T-helper 2 cell (primary cell): ENCODE measurements around the gene STXBP6.
"Not testable (repeated sequence)": the region's sequence is repeated elsewhere in the genome, so short reads cannot be mapped to it uniquely, and the experiment has no call there.

Experiments
- DNase-seq, 5 experiments: peaks; one replicate each; pipeline versions ENCODE4 v3.0.0 to v3.0.0-alpha.2; 2012 to 2022

The STXBP6 gene

GRCh38 chr14:24952851-24953666 lies 96.9 kb downstream of the STXBP6 start:
- no peak for DNase-seq

GRCh38 chr14:24948261-24948847 lies 101.6 kb downstream of the STXBP6 start:
- no peak for DNase-seq

- DNase-seq = no peak
These were observed 102.8 kb downstream of the STXBP6 start for GRCh38 chr14:24947131-24947530.

- DNase-seq = no peak
These were observed 105.1 kb downstream of the STXBP6 start for GRCh38 chr14:24944800-24945199.

GRCh38 chr14:24943024-24943423 lies 106.9 kb downstream of the STXBP6 start:
- no peak for DNase-seq

- DNase-seq = no peak
These were observed 108.2 kb downstream of the STXBP6 start for GRCh38 chr14:24941719-24942118.

GRCh38 chr14:24940213-24940783 lies 109.6 kb downstream of the STXBP6 start:
- no peak for DNase-seq

- DNase-seq = no peak
These were observed 111.4 kb downstream of the STXBP6 start for GRCh38 chr14:24938593-24938992.

GRCh38 chr14:24937300-24937699 lies 112.6 kb downstream of the STXBP6 start:
- no peak for DNase-seq

GRCh38 chr14:24936773-24937172 lies 113.2 kb downstream of the STXBP6 start:
- not testable (repeated sequence) for DNase-seq

GRCh38 chr14:24935796-24936195 lies 114.2 kb downstream of the STXBP6 start:
- DNase-seq = no peak

- no peak for DNase-seq
These were observed 121.5 kb downstream of the STXBP6 start for GRCh38 chr14:24928386-24928900.

- DNase-seq = no peak
These were observed 122.1 kb downstream of the STXBP6 start for GRCh38 chr14:24927809-24928208.

- no peak for DNase-seq
These were observed 124.1 kb downstream of the STXBP6 start for GRCh38 chr14:24925771-24926374.

- DNase-seq = no peak
These were observed 125.4 kb downstream of the STXBP6 start for GRCh38 chr14:24924544-24924943.

GRCh38 chr14:24921903-24922302 lies 128.0 kb downstream of the STXBP6 start:
- DNase-seq = no peak

GRCh38 chr14:24920265-24921075 lies 129.5 kb downstream of the STXBP6 start:
- DNase-seq = no peak

- no peak for DNase-seq
These were observed 131.1 kb downstream of the STXBP6 start for GRCh38 chr14:24918822-24919221.

GRCh38 chr14:24915958-24916595 lies 133.9 kb downstream of the STXBP6 start:
- no peak for DNase-seq

GRCh38 chr14:24915403-24915921 lies 134.5 kb downstream of the STXBP6 start:
- DNase-seq = no peak

- no peak for DNase-seq
These were observed 136.2 kb downstream of the STXBP6 start for GRCh38 chr14:24913746-24914145.

GRCh38 chr14:24913021-24913420 lies 136.9 kb downstream of the STXBP6 start:
- no peak for DNase-seq
